ENCODE measurements around the gene PRRC2B. TPM values are rescaled to one million over a fixed set of nuclear protein-coding genes. Genes with fewer than 3 reads are reported as not detected.
A peak's percentile ranks its signal among the peaks of the same experiment; 100 is the strongest.

Gene PRRC2B
- total and polyA plus RNA-seq, 10 donors = 23.3 to 235 (median 180) TPM

DNA sequence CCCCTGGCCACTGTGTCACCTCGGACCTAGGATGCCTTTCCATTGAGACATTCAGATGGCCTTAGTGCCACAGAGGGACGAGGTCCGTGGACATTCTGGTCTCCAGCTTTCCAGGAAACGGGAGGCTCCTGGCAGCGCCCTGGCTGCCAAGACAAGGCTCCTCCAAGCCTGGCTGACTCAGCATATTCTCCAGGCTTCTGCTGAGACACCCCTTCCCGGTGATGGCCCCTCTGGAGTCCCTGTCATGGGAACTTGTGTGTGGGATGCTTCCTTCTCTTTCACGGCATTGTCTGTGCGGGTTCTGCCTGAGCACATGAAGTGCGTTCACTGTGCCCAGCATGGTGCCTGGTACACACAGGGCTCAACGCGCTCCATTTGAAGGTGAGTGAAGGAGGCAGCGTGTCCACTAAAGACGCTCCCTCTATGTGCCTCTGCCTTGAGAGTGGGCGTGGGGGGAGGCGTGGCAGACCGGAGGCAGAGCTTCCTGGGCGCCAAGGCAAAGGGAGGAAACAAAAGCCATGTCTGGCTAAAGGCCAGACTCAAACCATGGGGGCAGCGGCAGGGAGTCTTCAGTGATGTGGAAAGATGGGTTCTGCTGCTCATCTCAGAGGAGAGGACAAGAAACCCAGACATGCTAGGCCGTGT lies 46.4 kb upstream of the PRRC2B start:
- DNase-seq = peak; percentile 46
- intact Hi-C loops (cut with DNase I; ENCODE audit: low total_unique reads) = no loop called here
- no peak overlapping the region for H3K27ac ChIP-seq

DNA sequence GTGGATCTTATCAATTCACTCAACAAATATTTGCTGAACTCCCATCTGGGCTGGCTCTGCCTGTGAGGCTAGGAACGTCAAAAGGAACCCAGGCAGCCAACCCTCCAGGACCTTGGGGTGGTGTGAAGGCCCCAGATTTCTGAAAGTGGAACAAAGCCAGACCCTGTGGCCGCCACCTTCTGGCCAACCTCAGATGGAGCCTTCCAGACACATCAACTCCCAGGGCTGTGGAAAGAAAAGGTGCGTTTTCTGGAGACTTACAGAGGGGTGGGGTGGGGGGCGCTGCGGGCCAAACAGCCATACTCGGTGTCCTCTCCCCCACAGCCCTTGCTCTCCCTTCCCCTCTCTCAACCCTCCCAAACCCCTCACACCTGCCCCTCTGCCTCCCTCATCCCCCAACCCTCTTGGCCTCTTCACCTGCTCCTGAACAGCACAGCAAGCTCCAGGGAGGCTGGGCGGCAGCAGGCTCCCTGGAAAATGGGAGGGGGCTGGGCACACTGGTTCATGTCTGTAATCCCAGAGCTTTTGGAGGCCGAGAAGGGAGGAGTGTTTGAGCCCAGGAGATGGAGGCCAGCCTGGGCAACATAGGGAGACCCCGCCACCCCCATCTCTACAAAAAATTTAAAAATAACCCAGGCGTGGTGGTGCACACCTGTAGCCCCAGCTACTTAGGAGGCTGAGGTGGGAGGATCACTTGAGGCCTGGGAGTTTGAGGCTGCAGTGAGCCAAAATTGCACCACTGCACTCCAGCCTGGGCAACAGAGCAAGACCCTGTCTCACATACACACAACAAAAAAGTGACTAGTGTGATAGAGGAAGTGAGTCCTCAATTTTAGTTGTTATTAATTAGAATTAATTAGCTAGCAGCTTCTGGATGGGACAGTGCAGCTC lies 45.0 kb upstream of the PRRC2B start:
- Histone ChIP-seq H3K27me3 (replicated peaks in 1 of 7) (peaks cover 0 to 22% (median 0%) of the 10 kb centered on the region in 7 donors), H3K4me1 (peaks cover 8 to 17% (median 10%) of the 10 kb centered on the region in 6 donors), H3K36me3 (no peaks in the 10 kb centered on the region), H3K27ac (no peak overlapping the region), H3K9me3 (no peaks in the 10 kb centered on the region), H3K4me3 (no peak overlapping the region)
- TF ChIP-seq, protein P1, sequence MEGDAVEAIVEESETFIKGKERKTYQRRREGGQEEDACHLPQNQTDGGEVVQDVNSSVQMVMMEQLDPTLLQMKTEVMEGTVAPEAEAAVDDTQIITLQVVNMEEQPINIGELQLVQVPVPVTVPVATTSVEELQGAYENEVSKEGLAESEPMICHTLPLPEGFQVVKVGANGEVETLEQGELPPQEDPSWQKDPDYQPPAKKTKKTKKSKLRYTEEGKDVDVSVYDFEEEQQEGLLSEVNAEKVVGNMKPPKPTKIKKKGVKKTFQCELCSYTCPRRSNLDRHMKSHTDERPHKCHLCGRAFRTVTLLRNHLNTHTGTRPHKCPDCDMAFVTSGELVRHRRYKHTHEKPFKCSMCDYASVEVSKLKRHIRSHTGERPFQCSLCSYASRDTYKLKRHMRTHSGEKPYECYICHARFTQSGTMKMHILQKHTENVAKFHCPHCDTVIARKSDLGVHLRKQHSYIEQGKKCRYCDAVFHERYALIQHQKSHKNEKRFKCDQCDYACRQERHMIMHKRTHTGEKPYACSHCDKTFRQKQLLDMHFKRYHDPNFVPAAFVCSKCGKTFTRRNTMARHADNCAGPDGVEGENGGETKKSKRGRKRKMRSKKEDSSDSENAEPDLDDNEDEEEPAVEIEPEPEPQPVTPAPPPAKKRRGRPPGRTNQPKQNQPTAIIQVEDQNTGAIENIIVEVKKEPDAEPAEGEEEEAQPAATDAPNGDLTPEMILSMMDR (IDR thresholded peaks at IDR 0.05 in 8 of 11, conservative IDR thresholded peaks at IDR 0.05 in 3 of 11) = no peak
- no peak for TF ChIP-seq POLR2A (IDR thresholded peaks at IDR 0.05)
- no peak for TF ChIP-seq POLR2AphosphoS5 (IDR thresholded peaks at IDR 0.05)
- WGBS, 5 donors = 74 to 87% (median 82%) methylated on average over 10 of the region's 10 CpGs
- intact Hi-C loops (cut with DNase I; ENCODE audit: low total_unique reads) = no loop called here
- DNase-seq = peak; percentile 36

More for the DNA sequence above, 46.4 kb upstream of the PRRC2B start:
- TF ChIP-seq POLR2A (IDR thresholded peaks at IDR 0.05) = no peak
- TF ChIP-seq POLR2AphosphoS5 (IDR thresholded peaks at IDR 0.05) = no peak
- Histone ChIP-seq H3K27me3 (replicated peaks in 1 of 7) (peaks cover 0 to 22% (median 0%) of the 10 kb centered on the region in 7 donors), H3K4me1 (peaks cover 8 to 17% (median 10%) of the 10 kb centered on the region in 6 donors), H3K4me3 (no peak overlapping the region), H3K9me3 (no peaks in the 10 kb centered on the region), H3K36me3 (no peaks in the 10 kb centered on the region)
- WGBS, 5 donors = 61 to 76% (median 69%) methylated on average over 15 to 19 of the region's 19 CpGs

DNA sequence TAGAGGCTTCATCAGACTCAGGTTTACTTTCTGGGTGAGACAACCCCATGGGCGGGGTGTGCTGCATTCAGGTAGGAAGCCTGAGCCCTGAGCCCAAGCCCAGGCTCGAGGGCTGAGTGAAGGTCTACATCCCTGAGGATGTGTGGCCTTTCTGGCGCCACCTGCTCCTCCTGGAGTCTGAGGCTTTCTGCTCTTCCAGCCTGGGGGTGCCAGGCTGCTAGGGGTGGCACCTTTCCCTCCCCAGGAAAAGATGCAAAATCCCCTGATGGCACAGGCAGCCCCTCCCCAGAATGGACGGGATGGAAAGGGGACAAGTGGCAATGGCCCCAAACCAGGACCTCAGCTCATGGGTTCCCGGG lies 44.4 kb upstream of the PRRC2B start:
- Histone ChIP-seq H3K9me3 (no peaks in the 10 kb centered on the region), H3K4me3 (peak overlapping the region in 2 of 8 donors; percentile 13 to 50), H3K4me1 (peaks cover 8 to 17% (median 10%) of the 10 kb centered on the region in 6 donors), H3K27me3 (replicated peaks in 1 of 7) (peaks cover 0 to 22% (median 0%) of the 10 kb centered on the region in 7 donors), H3K36me3 (no peaks in the 10 kb centered on the region), H3K27ac (peak overlapping the region in 2 of 8 donors; percentile 6 to 41)
- no peak for DNase-seq
- intact Hi-C loops (cut with DNase I; ENCODE audit: low total_unique reads) = no loop called here
- TF ChIP-seq POLR2AphosphoS5 (IDR thresholded peaks at IDR 0.05) (no peak), POLR2A (IDR thresholded peaks at IDR 0.05) (no peak)
- TF ChIP-seq, protein P1 (IDR thresholded peaks at IDR 0.05 in 8 of 11, conservative IDR thresholded peaks at IDR 0.05 in 3 of 11) = no peak
- WGBS, 5 donors = 52 to 69% (median 58%) methylated on average over 4 to 5 of the region's 5 CpGs

DNA sequence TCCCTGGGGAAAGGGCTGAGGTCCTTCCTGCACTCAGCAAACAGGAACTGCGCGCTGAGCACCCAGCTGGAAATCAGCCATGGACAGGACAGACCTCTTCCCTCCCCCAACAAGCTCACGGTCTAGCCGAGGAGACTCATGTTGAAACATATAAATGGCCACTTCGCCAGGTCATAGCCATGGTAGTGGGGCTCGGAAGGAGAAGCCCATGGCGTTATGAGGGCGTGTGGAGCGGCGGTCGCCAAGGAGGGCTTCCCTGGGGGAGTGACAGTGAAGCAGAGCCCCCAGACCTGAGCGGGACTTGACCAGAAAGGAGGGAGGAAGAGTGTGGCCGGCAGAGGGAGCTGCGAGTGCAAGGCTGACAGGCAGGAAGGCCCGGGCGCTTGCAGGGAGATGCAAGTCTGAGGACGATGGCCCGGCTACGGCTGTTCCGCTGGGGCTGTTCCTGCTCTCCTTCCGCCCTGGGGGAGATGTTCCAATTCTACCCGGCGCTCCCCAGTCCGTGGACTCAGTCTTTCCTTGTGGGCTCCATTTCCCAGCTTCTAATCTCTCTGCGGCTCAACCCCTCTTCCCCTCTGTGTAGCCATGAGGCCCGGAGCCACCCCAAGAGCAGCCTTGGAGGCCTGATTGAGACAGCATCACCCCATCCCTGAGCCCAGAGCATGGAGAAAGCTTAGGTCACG lies 43.9 kb upstream of the PRRC2B start:
- intact Hi-C loops (cut with DNase I; ENCODE audit: low total_unique reads) = no loop called here
- WGBS, 5 donors = 9 to 14% (median 12%) methylated on average over 19 to 27 of the region's 27 CpGs
- Histone ChIP-seq H3K4me3 (peak overlapping the region in 3 of 8 donors; percentile 1 to 50 (median 13)), H3K36me3 (no peaks in the 10 kb centered on the region), H3K27ac (peak overlapping the region in 2 of 8 donors; percentile 6 to 41), H3K4me1 (peaks cover 8 to 17% (median 10%) of the 10 kb centered on the region in 6 donors), H3K27me3 (replicated peaks in 1 of 7) (peaks cover 0 to 22% (median 0%) of the 10 kb centered on the region in 7 donors), H3K9me3 (no peaks in the 10 kb centered on the region)
- DNase-seq = peak; percentile 97
- TF ChIP-seq POLR2A (IDR thresholded peaks at IDR 0.05) (no peak), POLR2AphosphoS5 (IDR thresholded peaks at IDR 0.05) (peak; percentile 72 to 78 (median 76))
- TF ChIP-seq, protein P1 (IDR thresholded peaks at IDR 0.05 in 8 of 11, conservative IDR thresholded peaks at IDR 0.05 in 3 of 11) = peak; percentile 72 to 91 (median 88)

Data from spleen (tissue), 11 donors.